ENCODE results near the gene FAM229A.
A peak's percentile ranks its signal among the peaks of the same experiment; 100 is the strongest.

The FAM229A gene

GRCh38 chr1:32388641-32389040 lies 26.4 kb upstream of the FAM229A start:
- H3K27me3 ChIP-seq (ENCODE audit: control insufficient read depth in 3 of 3, insufficient read depth in 3 of 3, low read depth in 1 of 3, low read length in 3 of 3) = no peaks in the 10 kb centered on the region
- H3K14ac ChIP-seq (ENCODE audit: low read length) = no peak overlapping the region
- H3K9me3 ChIP-seq (replicated peaks in 1 of 2; ENCODE audit: control insufficient read depth in 2 of 2, insufficient read depth in 1 of 2, low read depth in 1 of 2, low read length in 2 of 2) = no peaks in the 10 kb centered on the region
- H3K4ac ChIP-seq (ENCODE audit: low read length) = no peak overlapping the region
- no peak overlapping the region for H2AFZ ChIP-seq (ENCODE audit: low read length)
- H3K23ac ChIP-seq (ENCODE audit: low read depth, low read length, poor library complexity) = no peak overlapping the region
- no peak overlapping the region for H4K8ac ChIP-seq (ENCODE audit: low read depth, low read length)
- DNase-seq (ENCODE audit: low spot score) = no peak
- no peak overlapping the region for H3K4me3 ChIP-seq (ENCODE audit: low read length in 2 of 2)
- no peak overlapping the region for H2AK5ac ChIP-seq (ENCODE audit: low read depth, low read length)
- no peak overlapping the region for H3K9ac ChIP-seq (ENCODE audit: low read depth, low read length, poor library complexity)
- no peak overlapping the region for H3K18ac ChIP-seq (ENCODE audit: low read length)
- H3K27ac ChIP-seq (replicated peaks; ENCODE audit: low read length) = no peak overlapping the region
- no peak overlapping the region for H4K91ac ChIP-seq (ENCODE audit: low read depth, low read length, poor library complexity)
- H3K36me3 ChIP-seq (replicated peaks in 1 of 2; ENCODE audit: control insufficient read depth in 2 of 2, insufficient read depth in 2 of 2, low read length in 2 of 2) = peaks cover 33 to 90% of the 10 kb centered on the region in 2 donors
- no peak overlapping the region for H2BK15ac ChIP-seq (ENCODE audit: low read length)
- H3K4me1 ChIP-seq (ENCODE audit: control insufficient read depth in 2 of 2, insufficient read depth in 1 of 2, low read depth in 1 of 2, low read length in 2 of 2) = peaks cover 4% of the 10 kb centered on the region in 2 donors
- H2BK120ac ChIP-seq (ENCODE audit: low read depth, low read length) = no peak overlapping the region
- no peak overlapping the region for H2BK5ac ChIP-seq (ENCODE audit: low read length)
- no peak overlapping the region for H3K4me2 ChIP-seq (ENCODE audit: insufficient read depth, low read length, poor library complexity, severe bottlenecking)
- H3K79me1 ChIP-seq (ENCODE audit: low read depth, low read length) = peaks cover 3% of the 10 kb centered on the region
- no peak overlapping the region for H2BK12ac ChIP-seq (ENCODE audit: low read length)
- WGBS, 2 donors (ENCODE audit: extremely low coverage in 2 of 2, insufficient read length in 2 of 2, insufficient replicate concordance in 1 of 2) = no CpG with 5 or more reads among the region's 6 CpGs

GRCh38 chr1:32386676-32387392 lies 24.5 kb upstream of the FAM229A start:
- H4K91ac ChIP-seq (ENCODE audit: low read depth, low read length, poor library complexity) = no peak overlapping the region

GRCh38 chr1:32380057-32380456 lies 17.8 kb upstream of the FAM229A start:
- DNase-seq (ENCODE audit: low spot score) = no peak
- H3K4me2 ChIP-seq (ENCODE audit: insufficient read depth, low read length, poor library complexity, severe bottlenecking) = no peak overlapping the region
- no peak overlapping the region for H3K9ac ChIP-seq (ENCODE audit: low read depth, low read length, poor library complexity)
- no peak overlapping the region for H3K18ac ChIP-seq (ENCODE audit: low read length)
- H2BK15ac ChIP-seq (ENCODE audit: low read length) = no peak overlapping the region
- no peaks in the 10 kb centered on the region for H3K79me1 ChIP-seq (ENCODE audit: low read depth, low read length)
- no peak overlapping the region for H2BK120ac ChIP-seq (ENCODE audit: low read depth, low read length)
- H3K9me3 ChIP-seq (replicated peaks in 1 of 2; ENCODE audit: control insufficient read depth in 2 of 2, insufficient read depth in 1 of 2, low read depth in 1 of 2, low read length in 2 of 2) = no peaks in the 10 kb centered on the region
- H3K27me3 ChIP-seq (ENCODE audit: control insufficient read depth in 3 of 3, insufficient read depth in 3 of 3, low read depth in 1 of 3, low read length in 3 of 3) = no peaks in the 10 kb centered on the region
- H3K23ac ChIP-seq (ENCODE audit: low read depth, low read length, poor library complexity) = no peak overlapping the region
- H4K91ac ChIP-seq (ENCODE audit: low read depth, low read length, poor library complexity) = no peak overlapping the region
- no peak overlapping the region for H2AK5ac ChIP-seq (ENCODE audit: low read depth, low read length)
- no peak overlapping the region for H3K4ac ChIP-seq (ENCODE audit: low read length)
- no peak overlapping the region for H3K4me3 ChIP-seq (ENCODE audit: low read length in 2 of 2)
- H3K27ac ChIP-seq (replicated peaks; ENCODE audit: low read length) = peak overlapping the region; percentile 3
- H3K4me1 ChIP-seq (ENCODE audit: control insufficient read depth in 2 of 2, insufficient read depth in 1 of 2, low read depth in 1 of 2, low read length in 2 of 2) = peaks cover 2 to 7% of the 10 kb centered on the region in 2 donors
- no peak overlapping the region for H3K14ac ChIP-seq (ENCODE audit: low read length)
- WGBS, 2 donors (ENCODE audit: extremely low coverage in 2 of 2, insufficient read length in 2 of 2, insufficient replicate concordance in 1 of 2) = no CpG with 5 or more reads among the region's 9 CpGs
- no peak overlapping the region for H4K8ac ChIP-seq (ENCODE audit: low read depth, low read length)
- H2BK12ac ChIP-seq (ENCODE audit: low read length) = no peak overlapping the region
- H2BK5ac ChIP-seq (ENCODE audit: low read length) = no peak overlapping the region
- no peak overlapping the region for H2AFZ ChIP-seq (ENCODE audit: low read length)
- peaks cover 60 to 98% of the 10 kb centered on the region in 2 donors for H3K36me3 ChIP-seq (replicated peaks in 1 of 2; ENCODE audit: control insufficient read depth in 2 of 2, insufficient read depth in 2 of 2, low read length in 2 of 2)

More at GRCh38 chr1:32386676-32387392, 24.5 kb upstream of the FAM229A start:
- Histone ChIP-seq H3K4ac (ENCODE audit: low read length) (no peak overlapping the region), H3K79me1 (ENCODE audit: low read depth, low read length) (no peaks in the 10 kb centered on the region), H3K18ac (ENCODE audit: low read length) (no peak overlapping the region), H3K4me2 (ENCODE audit: insufficient read depth, low read length, poor library complexity, severe bottlenecking) (no peak overlapping the region), H3K9ac (ENCODE audit: low read depth, low read length, poor library complexity) (no peak overlapping the region), H2AFZ (ENCODE audit: low read length) (no peak overlapping the region), H3K4me1 (ENCODE audit: control insufficient read depth in 2 of 2, insufficient read depth in 1 of 2, low read depth in 1 of 2, low read length in 2 of 2) (no peaks in the 10 kb centered on the region), H2AK5ac (ENCODE audit: low read depth, low read length) (no peak overlapping the region), H3K36me3 (replicated peaks in 1 of 2; ENCODE audit: control insufficient read depth in 2 of 2, insufficient read depth in 2 of 2, low read length in 2 of 2) (peaks cover 34 to 94% of the 10 kb centered on the region in 2 donors), H2BK12ac (ENCODE audit: low read length) (no peak overlapping the region), H2BK5ac (ENCODE audit: low read length) (no peak overlapping the region), H2BK15ac (ENCODE audit: low read length) (no peak overlapping the region), H2BK120ac (ENCODE audit: low read depth, low read length) (no peak overlapping the region), H3K27ac (replicated peaks; ENCODE audit: low read length) (no peak overlapping the region), H4K8ac (ENCODE audit: low read depth, low read length) (no peak overlapping the region), H3K14ac (ENCODE audit: low read length) (no peak overlapping the region), H3K27me3 (ENCODE audit: control insufficient read depth in 3 of 3, insufficient read depth in 3 of 3, low read depth in 1 of 3, low read length in 3 of 3) (no peaks in the 10 kb centered on the region), H3K9me3 (replicated peaks in 1 of 2; ENCODE audit: control insufficient read depth in 2 of 2, insufficient read depth in 1 of 2, low read depth in 1 of 2, low read length in 2 of 2) (no peaks in the 10 kb centered on the region), H3K4me3 (ENCODE audit: low read length in 2 of 2) (no peak overlapping the region), H3K23ac (ENCODE audit: low read depth, low read length, poor library complexity) (no peak overlapping the region)
- DNase-seq (ENCODE audit: low spot score) = no peak
- no CpG with 5 or more reads among the region's 13 CpGs for WGBS, 2 donors (ENCODE audit: extremely low coverage in 2 of 2, insufficient read length in 2 of 2, insufficient replicate concordance in 1 of 2)

- Histone ChIP-seq H3K9me3 (replicated peaks in 1 of 2; ENCODE audit: control insufficient read depth in 2 of 2, insufficient read depth in 1 of 2, low read depth in 1 of 2, low read length in 2 of 2) (no peaks in the 10 kb centered on the region), H4K8ac (ENCODE audit: low read depth, low read length) (no peak overlapping the region), H3K36me3 (replicated peaks in 1 of 2; ENCODE audit: control insufficient read depth in 2 of 2, insufficient read depth in 2 of 2, low read length in 2 of 2) (peaks cover 63 to 98% of the 10 kb centered on the region in 2 donors), H3K14ac (ENCODE audit: low read length) (no peak overlapping the region), H3K23ac (ENCODE audit: low read depth, low read length, poor library complexity) (no peak overlapping the region), H2BK120ac (ENCODE audit: low read depth, low read length) (no peak overlapping the region), H3K27me3 (ENCODE audit: control insufficient read depth in 3 of 3, insufficient read depth in 3 of 3, low read depth in 1 of 3, low read length in 3 of 3) (no peaks in the 10 kb centered on the region), H3K79me1 (ENCODE audit: low read depth, low read length) (no peaks in the 10 kb centered on the region), H2BK12ac (ENCODE audit: low read length) (no peak overlapping the region), H3K4me2 (ENCODE audit: insufficient read depth, low read length, poor library complexity, severe bottlenecking) (no peak overlapping the region), H2BK5ac (ENCODE audit: low read length) (no peak overlapping the region), H3K18ac (ENCODE audit: low read length) (no peak overlapping the region), H2AK5ac (ENCODE audit: low read depth, low read length) (no peak overlapping the region), H3K27ac (replicated peaks; ENCODE audit: low read length) (no peak overlapping the region), H2AFZ (ENCODE audit: low read length) (no peak overlapping the region), H2BK15ac (ENCODE audit: low read length) (no peak overlapping the region), H3K4me3 (ENCODE audit: low read length in 2 of 2) (no peak overlapping the region), H4K91ac (ENCODE audit: low read depth, low read length, poor library complexity) (no peak overlapping the region), H3K4me1 (ENCODE audit: control insufficient read depth in 2 of 2, insufficient read depth in 1 of 2, low read depth in 1 of 2, low read length in 2 of 2) (peaks cover 2 to 7% of the 10 kb centered on the region in 2 donors), H3K4ac (ENCODE audit: low read length) (no peak overlapping the region), H3K9ac (ENCODE audit: low read depth, low read length, poor library complexity) (no peak overlapping the region)
- DNase-seq (ENCODE audit: low spot score) = no peak
- no CpG with 5 or more reads among the region's 12 CpGs for WGBS, 2 donors (ENCODE audit: extremely low coverage in 2 of 2, insufficient read length in 2 of 2, insufficient replicate concordance in 1 of 2)
Observed at GRCh38 chr1:32377541-32378220, 15.4 kb upstream of the FAM229A start.

Measured in neuronal stem cell (in vitro differentiated cells).